ENCODE data around the gene LGALS9B.
"Not testable (repeated sequence)": the region's sequence is repeated elsewhere in the genome, so short reads cannot be mapped to it uniquely, and the experiment has no call there.

Gene LGALS9B

GRCh38 chr17:20474081-20474480 is 6.7 kb upstream of the LGALS9B start:
- DNase-seq (ENCODE audit: extremely low spot score); POLR2A ChIA-PET; CTCF ChIA-PET: not testable (repeated sequence)

GRCh38 chr17:20469946-20470345 is 2.6 kb upstream of the LGALS9B start:
- CTCF ChIA-PET; POLR2A ChIA-PET; DNase-seq (ENCODE audit: extremely low spot score): not testable (repeated sequence)

- DNase-seq (ENCODE audit: extremely low spot score); POLR2A ChIA-PET; CTCF ChIA-PET: not testable (repeated sequence)
Measured at GRCh38 chr17:20469107-20469506, 1.8 kb upstream of the LGALS9B start.

- DNase-seq (ENCODE audit: extremely low spot score); POLR2A ChIA-PET; CTCF ChIA-PET: not testable (repeated sequence)
Measured at GRCh38 chr17:20466999-20467398, 340 bp downstream of the LGALS9B start.

- POLR2A ChIA-PET; CTCF ChIA-PET; DNase-seq (ENCODE audit: extremely low spot score): not testable (repeated sequence)
Measured at GRCh38 chr17:20466553-20466952, 786 bp downstream of the LGALS9B start.

GRCh38 chr17:20465535-20465934 is 1.8 kb downstream of the LGALS9B start:
- DNase-seq (ENCODE audit: extremely low spot score); CTCF ChIA-PET; POLR2A ChIA-PET: not testable (repeated sequence)

GRCh38 chr17:20464854-20465414 is 2.4 kb downstream of the LGALS9B start:
- CTCF ChIA-PET; POLR2A ChIA-PET; DNase-seq (ENCODE audit: extremely low spot score): not testable (repeated sequence)

- DNase-seq (ENCODE audit: extremely low spot score); POLR2A ChIA-PET; CTCF ChIA-PET: not testable (repeated sequence)
Measured at GRCh38 chr17:20462158-20462557, 5.2 kb downstream of the LGALS9B start.

- POLR2A ChIA-PET, result not testable (repeated sequence)
Measured at GRCh38 chr17:20457848-20458381, 9.4 kb downstream of the LGALS9B start.

GRCh38 chr17:20455106-20455505 is 12.2 kb downstream of the LGALS9B start:
- POLR2A ChIA-PET; DNase-seq (ENCODE audit: extremely low spot score); CTCF ChIA-PET: not testable (repeated sequence)

More at GRCh38 chr17:20457848-20458381, 9.4 kb downstream of the LGALS9B start:
- CTCF ChIA-PET; DNase-seq (ENCODE audit: extremely low spot score): not testable (repeated sequence)

GRCh38 chr17:20453820-20454434 is 13.4 kb downstream of the LGALS9B start:
- POLR2A ChIA-PET; CTCF ChIA-PET; DNase-seq (ENCODE audit: extremely low spot score): not testable (repeated sequence)

GRCh38 chr17:20450852-20451251 is 16.5 kb downstream of the LGALS9B start:
- CTCF ChIA-PET; POLR2A ChIA-PET; DNase-seq (ENCODE audit: extremely low spot score): not testable (repeated sequence)

- CTCF ChIA-PET; POLR2A ChIA-PET; DNase-seq (ENCODE audit: extremely low spot score): not testable (repeated sequence)
Measured at GRCh38 chr17:20447534-20448321, 19.6 kb downstream of the LGALS9B start.

GRCh38 chr17:20446895-20447294 is 20.4 kb downstream of the LGALS9B start:
- DNase-seq (ENCODE audit: extremely low spot score); POLR2A ChIA-PET; CTCF ChIA-PET: not testable (repeated sequence)

- CTCF ChIA-PET; POLR2A ChIA-PET; DNase-seq (ENCODE audit: extremely low spot score): not testable (repeated sequence)
Measured at GRCh38 chr17:20444581-20445236, 22.6 kb downstream of the LGALS9B start.

GRCh38 chr17:20444173-20444572 is 23.2 kb downstream of the LGALS9B start:
- DNase-seq (ENCODE audit: extremely low spot score); POLR2A ChIA-PET; CTCF ChIA-PET: not testable (repeated sequence)

- DNase-seq (ENCODE audit: extremely low spot score); POLR2A ChIA-PET; CTCF ChIA-PET: not testable (repeated sequence)
Measured at GRCh38 chr17:20443632-20444031, 23.7 kb downstream of the LGALS9B start.

- POLR2A ChIA-PET; CTCF ChIA-PET; DNase-seq (ENCODE audit: extremely low spot score): not testable (repeated sequence)
Measured at GRCh38 chr17:20440665-20441064, 26.7 kb downstream of the LGALS9B start.

All from HEK293T (cell line).